ENCODE data around the gene TACC3. TPM values are rescaled to one million over a fixed set of nuclear protein-coding genes. Genes with fewer than 3 reads are reported as not detected.
A peak's percentile ranks its signal among the peaks of the same experiment; 100 is the strongest.

TACC3 gene
- total RNA-seq, 1 donor from 2014 or later = 20.5 TPM

- Mint-ChIP-seq H3K27me3 (peaks cover 13% of the 10 kb centered on the region), H3K4me1 (peaks cover 2% of the 10 kb centered on the region), H3K4me3 (no peak overlapping the region), H3K36me3 (ENCODE audit: low read depth) (no peaks in the 10 kb centered on the region), H3K27ac (no peak overlapping the region), H3K9me3 (no peaks in the 10 kb centered on the region)
- CTCF ChIA-PET = no interaction called here
- POLR2A ChIA-PET = no interaction called here
- peak; percentile 43 for DNase-seq
- intact Hi-C loops (cut with micrococcal nuclease) = no loop called here
- peak; percentile 23 for ATAC-seq (ENCODE audit: low read depth)
- no peak for TF ChIP-seq CTCF (IDR thresholded peaks at IDR 0.05)
Measured at GRCh38 chr4:1793496-1793840, 72.1 kb downstream of the TACC3 start.

GRCh38 chr4:1793940-1794808 is 72.9 kb downstream of the TACC3 start:
- DNase-seq = peak; percentile 31
- Mint-ChIP-seq H3K4me1 (peaks cover 2% of the 10 kb centered on the region), H3K27me3 (peaks cover 17% of the 10 kb centered on the region), H3K36me3 (ENCODE audit: low read depth) (no peaks in the 10 kb centered on the region), H3K27ac (no peak overlapping the region), H3K9me3 (no peaks in the 10 kb centered on the region), H3K4me3 (peak overlapping the region; percentile 46)
- ChIA-PET CTCF (no interaction called here), POLR2A (no interaction called here)
- no peak for TF ChIP-seq CTCF (IDR thresholded peaks at IDR 0.05)
- intact Hi-C loops (cut with micrococcal nuclease) = no loop called here
- ATAC-seq (ENCODE audit: low read depth) = no peak

Other genes with a start within 250 kb of the TACC3 start
- 0.81 and 1.2 TPM in 2 replicates for gene FAM53A, start 37.2 kb upstream of the TACC3 start, total RNA-seq
- gene SLBP, start 9.2 kb upstream of the TACC3 start, total RNA-seq = 34.0 and 37.8 TPM in 2 replicates
- gene TMEM129, start 198 bp upstream of the TACC3 start, total RNA-seq = 23.6 and 23.7 TPM in 2 replicates
- 0.10 and 0.40 TPM in 2 replicates for gene FGFR3, start 71.8 kb downstream of the TACC3 start, total RNA-seq
- gene LETM1, start 134.6 kb downstream of the TACC3 start, total RNA-seq = 52.5 and 60.3 TPM in 2 replicates
- gene NSD2, start 149.9 kb downstream of the TACC3 start, total RNA-seq = 40.3 and 44.6 TPM in 2 replicates